Natural killer cell treated with Interleukin-12 subunit alpha and Interleukin-12 subunit beta and Interleukin-15 and Interleukin-18, amount 100 ng/mL, for 72 hours (primary cell): ENCODE data around the gene DHRS3. TPM values are rescaled to one million over a fixed set of nuclear protein-coding genes. Genes with fewer than 3 reads are reported as not detected.
A peak's percentile ranks its signal among the peaks of the same experiment; 100 is the strongest.

Experiments used
- ATAC-seq, 2 donors: fragments of 150-1000 bp; cut with Tn5 transposase in 1 of 2; sonication (Bioruptor Pico), chemical (Tn5 transposase) in 1 of 2; 2 replicates each; pipeline ENCODE4 v1.10.0; 2021
- DNase-seq: peaks from one replicate; pipeline ENCODE4 v3.0.0; 2022; ENCODE audit warnings: low spot score
- H3K27ac Mint-ChIP-seq, 2 donors: 1 replicate in 1 of 2; 2 replicates in 1 of 2; pipeline ENCODE4 v1.8.0; 2022; ENCODE audit warnings: mixed read lengths in 2 of 2, mild to moderate bottlenecking in 1 of 2, moderate library complexity in 1 of 2
- H3K27me3 Mint-ChIP-seq, 2 donors: 1 replicate in 1 of 2; 2 replicates in 1 of 2; pipeline ENCODE4 v1.8.0; 2022; ENCODE audit warnings: mixed read lengths in 2 of 2
- H3K36me3 Mint-ChIP-seq: one replicate; pipeline ENCODE4 v1.8.0; 2022; ENCODE audit warnings: mixed read lengths
- H3K4me1 Mint-ChIP-seq, 2 donors: 1 replicate in 1 of 2; 2 replicates in 1 of 2; pipeline ENCODE4 v1.8.0; 2022; ENCODE audit warnings: low read depth in 2 of 2, mixed read lengths in 2 of 2, mild to moderate bottlenecking in 1 of 2
- H3K4me3 Mint-ChIP-seq: one replicate; pipeline ENCODE4 v1.8.0; 2022; ENCODE audit warnings: mixed read lengths
- H3K9me3 Mint-ChIP-seq: 2 replicates; pipeline ENCODE4 v1.8.0; 2022; ENCODE audit warnings: mixed read lengths
- total RNA-seq, 2 donors: library from RNA; stranded (reverse); gene quantifications; one replicate each; pipeline ENCODE4 v1.2.3, GENCODE V29; 2022

DHRS3 gene
- total RNA-seq, 2 donors from 2014 or later, result 96.6 to 178 TPM

GRCh38 chr1:12583484-12583883 lies 34.5 kb downstream of the DHRS3 start:
- Mint-ChIP-seq H3K27ac (no peak overlapping the region), H3K9me3 (no peaks in the 10 kb centered on the region), H3K4me3 (no peak overlapping the region), H3K4me1 (peaks cover 14 to 19% of the 10 kb centered on the region in 2 donors), H3K27me3 (no peaks in the 10 kb centered on the region), H3K36me3 (peaks cover 6% of the 10 kb centered on the region)
- no peak for DNase-seq
- no peak for ATAC-seq

- ATAC-seq (no peak), DNase-seq (no peak)
- Mint-ChIP-seq H3K27ac (no peak overlapping the region), H3K36me3 (no peaks in the 10 kb centered on the region), H3K4me1 (peaks cover 7 to 14% of the 10 kb centered on the region in 2 donors), H3K9me3 (no peaks in the 10 kb centered on the region), H3K27me3 (no peaks in the 10 kb centered on the region), H3K4me3 (no peak overlapping the region)
These were observed 35.4 kb downstream of the DHRS3 start for GRCh38 chr1:12582649-12583048.

GRCh38 chr1:12581179-12581578 lies 36.8 kb downstream of the DHRS3 start:
- Mint-ChIP-seq H3K27me3 (no peaks in the 10 kb centered on the region), H3K27ac (no peak overlapping the region), H3K36me3 (no peaks in the 10 kb centered on the region), H3K4me3 (no peak overlapping the region), H3K9me3 (no peaks in the 10 kb centered on the region), H3K4me1 (peaks cover 7 to 16% of the 10 kb centered on the region in 2 donors)
- no peak for ATAC-seq
- no peak for DNase-seq

- ATAC-seq (no peak), DNase-seq (no peak)
- H3K27me3 Mint-ChIP-seq, result no peaks in the 10 kb centered on the region
- no peak overlapping the region for H3K4me3 Mint-ChIP-seq
- no peak overlapping the region for H3K27ac Mint-ChIP-seq
- H3K4me1 Mint-ChIP-seq, result peaks cover 7 to 16% of the 10 kb centered on the region in 2 donors
- no peaks in the 10 kb centered on the region for H3K9me3 Mint-ChIP-seq
- H3K36me3 Mint-ChIP-seq, result no peaks in the 10 kb centered on the region
These were observed 37.7 kb downstream of the DHRS3 start for GRCh38 chr1:12580054-12580887.

GRCh38 chr1:12578860-12579422 lies 39.1 kb downstream of the DHRS3 start:
- H3K36me3 Mint-ChIP-seq, result no peaks in the 10 kb centered on the region
- H3K4me3 Mint-ChIP-seq, result no peak overlapping the region
- DNase-seq (no peak), ATAC-seq (no peak)
- H3K27me3 Mint-ChIP-seq, result no peaks in the 10 kb centered on the region
- peaks cover 7 to 16% of the 10 kb centered on the region in 2 donors for H3K4me1 Mint-ChIP-seq
- H3K27ac Mint-ChIP-seq, result no peak overlapping the region
- no peaks in the 10 kb centered on the region for H3K9me3 Mint-ChIP-seq

GRCh38 chr1:12577020-12577419 lies 41.0 kb downstream of the DHRS3 start:
- Mint-ChIP-seq H3K27ac (no peak overlapping the region), H3K9me3 (no peaks in the 10 kb centered on the region), H3K27me3 (no peaks in the 10 kb centered on the region), H3K36me3 (no peaks in the 10 kb centered on the region), H3K4me3 (no peak overlapping the region), H3K4me1 (peaks cover 0 to 15% of the 10 kb centered on the region in 2 donors)
- ATAC-seq (no peak), DNase-seq (no peak)

GRCh38 chr1:12574757-12575139 lies 43.3 kb downstream of the DHRS3 start:
- no peaks in the 10 kb centered on the region for H3K9me3 Mint-ChIP-seq
- H3K4me1 Mint-ChIP-seq, result peaks cover 0 to 17% of the 10 kb centered on the region in 2 donors
- H3K4me3 Mint-ChIP-seq, result no peak overlapping the region
- no peaks in the 10 kb centered on the region for H3K27me3 Mint-ChIP-seq
- no peak for DNase-seq
- H3K27ac Mint-ChIP-seq, result no peak overlapping the region
- no peaks in the 10 kb centered on the region for H3K36me3 Mint-ChIP-seq
- no peak for ATAC-seq

- H3K9me3 Mint-ChIP-seq, result no peaks in the 10 kb centered on the region
- no peaks in the 10 kb centered on the region for H3K36me3 Mint-ChIP-seq
- no peaks in the 10 kb centered on the region for H3K27me3 Mint-ChIP-seq
- peak overlapping the region in 1 of 2 donors; percentile 73 for H3K27ac Mint-ChIP-seq
- peaks cover 0 to 17% of the 10 kb centered on the region in 2 donors for H3K4me1 Mint-ChIP-seq
- ATAC-seq (peak in 1 of 2 donors; percentile 15), DNase-seq (no peak)
- no peak overlapping the region for H3K4me3 Mint-ChIP-seq
These were observed 44.8 kb downstream of the DHRS3 start for GRCh38 chr1:12573015-12573825.

GRCh38 chr1:12572522-12572921 lies 45.5 kb downstream of the DHRS3 start:
- peak overlapping the region in 1 of 2 donors; percentile 73 for H3K27ac Mint-ChIP-seq
- no peaks in the 10 kb centered on the region for H3K9me3 Mint-ChIP-seq
- H3K36me3 Mint-ChIP-seq, result no peaks in the 10 kb centered on the region
- no peaks in the 10 kb centered on the region for H3K27me3 Mint-ChIP-seq
- H3K4me1 Mint-ChIP-seq, result peaks cover 0 to 15% of the 10 kb centered on the region in 2 donors
- H3K4me3 Mint-ChIP-seq, result no peak overlapping the region
- ATAC-seq (no peak), DNase-seq (no peak)

GRCh38 chr1:12570291-12570690 lies 47.7 kb downstream of the DHRS3 start:
- ATAC-seq, result no peak
- Mint-ChIP-seq H3K4me1 (peaks cover 0 to 23% of the 10 kb centered on the region in 2 donors), H3K9me3 (no peaks in the 10 kb centered on the region), H3K36me3 (peaks cover 10% of the 10 kb centered on the region), H3K27me3 (no peaks in the 10 kb centered on the region), H3K4me3 (no peak overlapping the region), H3K27ac (peak overlapping the region in 1 of 2 donors; percentile 81)
- DNase-seq, result no peak

- Mint-ChIP-seq H3K4me3 (no peak overlapping the region), H3K9me3 (peaks cover 7% of the 10 kb centered on the region), H3K4me1 (peaks cover 0 to 17% of the 10 kb centered on the region in 2 donors), H3K27ac (peak overlapping the region; percentile 23 to 79), H3K36me3 (peaks cover 23% of the 10 kb centered on the region), H3K27me3 (no peaks in the 10 kb centered on the region)
- no peak for DNase-seq
- no peak for ATAC-seq
These were observed 49.8 kb downstream of the DHRS3 start for GRCh38 chr1:12568009-12568767.

GRCh38 chr1:12567288-12567819 lies 50.7 kb downstream of the DHRS3 start:
- ATAC-seq, result no peak
- no peak overlapping the region for H3K4me3 Mint-ChIP-seq

More at GRCh38 chr1:12567288-12567819, 50.7 kb downstream of the DHRS3 start:
- Mint-ChIP-seq H3K9me3 (peaks cover 14% of the 10 kb centered on the region), H3K4me1 (peaks cover 0 to 13% of the 10 kb centered on the region in 2 donors), H3K36me3 (peaks cover 31% of the 10 kb centered on the region), H3K27ac (peak overlapping the region; percentile 23 to 79), H3K27me3 (no peaks in the 10 kb centered on the region)
- no peak for DNase-seq
